ENCODE data around the gene IER2. TPM values are rescaled to one million over a fixed set of nuclear protein-coding genes. Genes with fewer than 3 reads are reported as not detected.

The IER2 gene
- total RNA-seq, 2 experiments from 2014 or later: 120 to 123 TPM

DNA sequence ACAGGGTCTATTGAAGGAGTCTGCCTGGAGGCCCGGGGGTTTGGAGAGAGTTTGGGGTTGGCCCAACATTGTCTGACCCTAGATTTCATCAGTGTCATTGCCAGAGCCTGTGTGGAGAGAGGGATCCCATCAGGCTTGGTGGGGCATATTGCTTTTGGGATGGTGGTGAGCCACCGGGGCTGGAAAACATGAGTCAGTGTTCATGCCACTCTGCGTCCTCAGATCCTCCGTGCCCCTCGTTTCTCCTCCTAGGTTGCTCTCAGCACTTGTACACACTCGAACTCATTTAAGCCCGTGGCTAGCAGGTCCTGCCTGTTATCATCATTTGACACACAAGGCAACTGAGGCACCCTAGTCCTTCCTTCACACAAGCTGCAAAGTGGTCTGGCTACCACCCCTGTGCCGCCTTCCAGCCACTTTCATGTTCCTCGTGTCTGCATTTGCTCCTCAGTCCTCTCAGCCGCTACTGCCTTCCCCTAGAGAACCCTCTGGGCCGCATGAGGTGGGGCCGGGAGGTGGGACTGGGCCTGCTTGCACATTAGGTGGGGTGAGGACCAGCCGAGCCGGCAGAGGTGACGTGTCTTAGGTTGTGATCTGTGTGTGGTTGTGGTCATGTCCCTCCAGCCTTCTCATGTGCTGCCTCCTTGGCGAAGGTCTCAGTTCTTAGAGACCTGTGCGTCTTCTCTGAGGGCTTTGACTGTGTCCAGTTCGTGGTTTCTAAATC lies 28.5 kb upstream of the IER2 start:
- no peak overlapping the region for H3K4me3 Mint-ChIP-seq
- no peaks in the 10 kb centered on the region for H3K27me3 Mint-ChIP-seq (ENCODE audit: low read depth)
- H3K4me1 Mint-ChIP-seq (ENCODE audit: low read depth): peaks cover 38% of the 10 kb centered on the region
- peaks cover 3% of the 10 kb centered on the region for H3K36me3 Mint-ChIP-seq (ENCODE audit: low read depth)
- H3K9me3 Mint-ChIP-seq: no peaks in the 10 kb centered on the region
- intact Hi-C loops (cut with micrococcal nuclease): no loop called here
- H3K27ac Mint-ChIP-seq: no peak overlapping the region
- DNase-seq: no peak
- CTCF ChIA-PET: no interaction called here

DNA sequence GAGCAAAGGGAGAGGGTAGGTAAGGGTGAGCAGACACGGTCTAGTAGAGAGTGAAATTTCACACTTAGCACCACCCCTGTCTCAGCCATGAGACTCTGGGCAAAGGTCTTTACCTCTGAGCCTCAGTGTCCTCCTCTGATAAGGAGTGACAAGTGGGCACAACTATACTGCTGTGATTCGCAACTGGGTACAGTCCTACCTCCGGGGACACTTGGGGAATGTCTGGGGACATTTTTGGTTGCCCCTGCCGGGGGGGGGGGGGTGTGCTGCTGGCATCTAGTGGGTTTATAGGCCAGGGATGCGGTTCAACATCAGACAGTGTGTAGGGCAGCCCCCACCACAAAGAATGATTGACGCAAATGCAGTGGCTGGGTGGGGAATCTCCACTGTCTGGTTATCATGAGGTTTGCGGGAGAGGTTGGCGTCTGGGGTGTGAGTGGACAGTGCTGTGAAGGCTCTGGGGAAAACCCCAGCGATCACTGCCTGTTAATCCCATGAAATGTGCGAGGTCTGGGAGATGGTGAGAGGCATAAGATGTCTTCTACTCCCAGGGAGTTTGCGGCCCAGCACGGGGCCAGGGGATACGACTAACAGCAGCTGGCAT lies 27.8 kb upstream of the IER2 start:
- Mint-ChIP-seq H3K4me3 (no peak overlapping the region), H3K9me3 (no peaks in the 10 kb centered on the region), H3K27ac (no peak overlapping the region), H3K4me1 (ENCODE audit: low read depth) (peaks cover 38% of the 10 kb centered on the region), H3K27me3 (ENCODE audit: low read depth) (no peaks in the 10 kb centered on the region), H3K36me3 (ENCODE audit: low read depth) (peaks cover 5% of the 10 kb centered on the region)
- DNase-seq: no peak
- CTCF ChIA-PET: interaction anchor here (0.6 kb wide), 1 partner anchor 154 kb away, joined by 3 read pairs; no protein-coding TSS in a partner anchor
- intact Hi-C loops (cut with micrococcal nuclease): no loop called here

DNA sequence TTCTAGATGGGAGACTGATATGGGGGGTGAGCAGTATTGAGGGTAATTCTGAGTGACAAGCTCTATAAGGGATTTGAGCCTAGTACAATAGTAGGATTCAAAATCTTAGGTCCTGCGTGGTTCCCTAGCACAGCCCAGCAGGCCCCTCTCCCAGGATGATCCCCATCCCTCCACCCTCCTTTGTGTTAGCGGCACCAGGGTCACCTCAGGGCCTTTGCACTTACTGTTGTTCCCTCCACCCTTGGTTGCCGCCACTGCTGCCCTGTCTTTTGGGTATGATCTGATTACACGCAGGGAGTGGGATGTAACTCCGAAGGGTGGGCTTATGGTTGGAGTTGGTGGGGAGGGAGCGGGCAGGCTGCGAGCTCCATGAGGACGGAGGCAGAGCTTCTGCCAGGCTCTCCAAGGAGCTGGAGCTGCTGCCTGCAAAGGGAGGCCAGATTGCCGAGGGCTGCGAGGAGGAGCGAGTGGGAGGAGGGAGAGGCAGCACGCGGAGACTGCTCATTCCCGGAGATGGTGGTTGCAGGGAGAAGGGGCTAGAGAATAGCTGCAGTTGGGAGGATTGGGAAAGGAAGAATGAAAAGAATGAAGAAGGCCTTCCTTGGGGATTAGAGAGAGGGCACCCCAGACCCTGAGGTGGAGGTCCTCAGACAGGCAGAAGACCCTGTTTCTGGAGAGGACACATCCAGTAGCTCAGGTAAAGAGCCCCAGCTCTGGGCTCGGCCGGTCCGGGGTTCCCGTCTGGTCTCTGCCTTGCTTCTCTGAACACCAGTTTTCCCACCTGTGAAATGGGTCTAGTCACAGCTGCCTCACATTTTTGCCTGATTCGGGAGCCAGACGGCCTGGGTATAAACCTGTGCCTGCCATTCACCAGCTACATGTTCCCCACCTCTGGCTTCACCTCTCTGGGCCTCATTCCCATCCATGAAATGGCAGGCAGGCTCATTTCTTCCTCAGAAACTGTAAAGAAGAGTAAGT lies 26.9 kb upstream of the IER2 start:
- CTCF ChIA-PET: interaction anchor here (0.6 kb wide), 1 partner anchor 155 kb away, joined by 3 read pairs; no protein-coding TSS in a partner anchor
- peaks cover 43% of the 10 kb centered on the region for H3K4me1 Mint-ChIP-seq (ENCODE audit: low read depth)
- no peaks in the 10 kb centered on the region for H3K27me3 Mint-ChIP-seq (ENCODE audit: low read depth)
- intact Hi-C loops (cut with micrococcal nuclease): no loop called here
- H3K4me3 Mint-ChIP-seq: no peak overlapping the region
- no peaks in the 10 kb centered on the region for H3K9me3 Mint-ChIP-seq
- no peak for DNase-seq
- no peak overlapping the region for H3K27ac Mint-ChIP-seq
- H3K36me3 Mint-ChIP-seq (ENCODE audit: low read depth): peaks cover 5% of the 10 kb centered on the region

DNA sequence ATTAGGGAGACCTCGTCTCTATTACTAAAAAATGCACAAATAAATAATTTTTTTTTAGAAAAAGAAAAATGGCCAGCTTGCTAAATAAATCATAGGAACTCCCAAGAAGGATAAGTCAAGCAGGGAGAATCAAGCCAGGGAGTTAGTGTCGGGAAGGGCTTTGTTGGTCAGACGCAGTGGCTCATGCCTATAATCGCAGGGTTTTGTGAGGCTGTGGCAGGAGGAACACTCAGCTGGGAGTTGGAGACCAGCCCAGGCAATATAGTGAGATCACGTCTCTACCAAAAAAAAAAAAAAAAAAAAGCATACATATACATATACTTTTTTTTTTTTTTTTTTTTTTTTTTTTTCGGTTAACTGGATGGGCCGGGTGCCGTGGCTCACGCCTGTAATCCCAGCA lies 23.2 kb upstream of the IER2 start:
- H3K9me3 Mint-ChIP-seq: no peaks in the 10 kb centered on the region
- no peaks in the 10 kb centered on the region for H3K27me3 Mint-ChIP-seq (ENCODE audit: low read depth)
- H3K27ac Mint-ChIP-seq: no peak overlapping the region
- CTCF ChIA-PET: no interaction called here
- intact Hi-C loops (cut with micrococcal nuclease): no loop called here
- H3K4me1 Mint-ChIP-seq (ENCODE audit: low read depth): peaks cover 27% of the 10 kb centered on the region
- no peak overlapping the region for H3K4me3 Mint-ChIP-seq
- DNase-seq: no peak
- H3K36me3 Mint-ChIP-seq (ENCODE audit: low read depth): peaks cover 8% of the 10 kb centered on the region

DNA sequence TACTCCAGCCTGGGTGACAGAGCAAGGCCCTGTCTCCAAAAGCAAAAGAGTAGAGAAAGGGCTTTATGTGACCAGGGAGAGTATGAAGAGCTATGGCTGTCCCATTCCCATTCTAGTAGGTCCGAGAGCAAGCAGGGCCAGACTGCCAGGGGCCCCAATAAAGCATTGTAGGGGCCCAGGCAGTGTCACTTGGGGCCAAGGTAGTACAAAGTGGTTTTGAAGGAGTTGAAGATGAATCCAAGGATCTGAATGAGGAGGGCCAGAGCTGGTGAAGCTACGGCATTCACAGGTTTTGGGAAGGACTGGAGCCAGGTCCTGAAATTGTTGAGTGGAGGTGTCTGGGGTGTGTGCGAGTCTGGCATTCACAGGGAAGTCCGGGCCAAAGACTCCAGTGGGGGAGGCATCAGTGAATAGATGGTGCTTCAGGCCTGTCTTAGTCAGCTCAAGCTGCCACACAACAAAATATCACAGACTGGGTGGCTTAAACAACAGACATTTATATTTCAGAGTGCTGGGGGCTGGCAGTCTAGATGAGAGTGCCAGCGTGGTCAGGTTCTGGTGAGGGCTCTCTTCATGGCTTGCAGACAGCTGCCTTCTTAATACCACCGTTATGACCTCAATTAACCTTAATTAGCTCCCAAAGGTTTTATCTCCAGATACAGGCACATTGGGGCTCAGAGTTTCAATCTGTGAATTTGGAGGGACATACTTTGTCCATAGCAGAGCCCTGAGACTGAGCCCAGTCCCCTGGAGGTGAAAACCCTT lies 22.2 kb upstream of the IER2 start:
- Mint-ChIP-seq H3K4me1 (ENCODE audit: low read depth) (peaks cover 34% of the 10 kb centered on the region), H3K27ac (no peak overlapping the region), H3K9me3 (no peaks in the 10 kb centered on the region), H3K36me3 (ENCODE audit: low read depth) (peaks cover 8% of the 10 kb centered on the region), H3K27me3 (ENCODE audit: low read depth) (no peaks in the 10 kb centered on the region), H3K4me3 (no peak overlapping the region)
- DNase-seq: no peak
- CTCF ChIA-PET: interaction anchor here (0.6 kb wide), 1 partner anchor 32 kb away, joined by 4 read pairs; no protein-coding TSS in a partner anchor
- intact Hi-C loops (cut with micrococcal nuclease): no loop called here

DNA sequence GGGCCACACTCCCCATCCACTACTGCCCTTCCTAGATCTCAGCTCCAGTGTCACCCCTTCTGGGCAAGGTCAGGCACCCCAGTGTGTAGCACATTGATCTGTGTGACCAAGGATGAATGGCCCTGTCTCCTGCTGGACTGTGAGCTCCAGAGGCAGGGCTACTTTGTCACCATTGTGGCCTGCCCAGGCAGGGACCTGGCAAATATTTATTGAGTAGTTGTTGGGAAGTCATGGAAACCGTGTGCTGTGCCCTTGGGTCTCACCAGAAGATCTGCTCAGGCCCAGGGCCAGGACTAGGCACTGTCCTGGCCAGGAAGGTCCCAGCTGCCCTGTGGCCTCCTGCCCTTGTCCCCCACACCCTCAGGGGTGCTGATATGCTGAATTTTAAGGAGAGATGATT lies 21.6 kb upstream of the IER2 start:
- no peak overlapping the region for H3K4me3 Mint-ChIP-seq
- intact Hi-C loops (cut with micrococcal nuclease): no loop called here

DNA sequence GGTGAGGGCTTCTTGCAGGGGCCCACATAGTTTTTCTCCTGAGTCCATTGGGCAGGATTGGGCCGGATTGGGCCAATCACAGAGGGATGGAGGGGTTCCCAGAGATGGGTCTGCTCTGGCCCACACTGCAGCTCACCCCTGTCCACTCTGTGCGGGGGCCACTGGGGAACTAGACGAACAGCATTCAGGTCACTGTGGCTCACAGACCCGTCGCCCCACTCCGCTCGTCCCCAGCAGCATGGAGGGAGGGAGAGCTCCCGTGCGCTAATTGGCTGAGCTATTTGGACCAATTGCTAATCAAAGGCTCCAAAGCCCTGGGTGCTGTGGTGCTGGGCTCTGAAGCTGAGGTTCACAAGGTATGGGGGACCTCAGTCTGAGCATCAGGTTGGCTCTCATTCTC lies 20.8 kb upstream of the IER2 start:
- peaks cover 39% of the 10 kb centered on the region for H3K4me1 Mint-ChIP-seq (ENCODE audit: low read depth)
- no peak for DNase-seq
- intact Hi-C loops (cut with micrococcal nuclease): no loop called here
- no peak overlapping the region for H3K27ac Mint-ChIP-seq
- no peak overlapping the region for H3K4me3 Mint-ChIP-seq
- peaks cover 8% of the 10 kb centered on the region for H3K36me3 Mint-ChIP-seq (ENCODE audit: low read depth)
- no peaks in the 10 kb centered on the region for H3K27me3 Mint-ChIP-seq (ENCODE audit: low read depth)
- CTCF ChIA-PET: interaction anchor here (1.3 kb wide), 1 partner anchor 164 kb away, joined by 4 read pairs; no protein-coding TSS in a partner anchor
- no peaks in the 10 kb centered on the region for H3K9me3 Mint-ChIP-seq

More for the DNA sequence above, 21.6 kb upstream of the IER2 start:
- H3K36me3 Mint-ChIP-seq (ENCODE audit: low read depth): peaks cover 8% of the 10 kb centered on the region
- CTCF ChIA-PET: interaction anchor here (1.3 kb wide), 1 partner anchor 163 kb away, joined by 4 read pairs; no protein-coding TSS in a partner anchor
- peak overlapping the region; percentile 37 for H3K27ac Mint-ChIP-seq
- DNase-seq: no peak
- peaks cover 39% of the 10 kb centered on the region for H3K4me1 Mint-ChIP-seq (ENCODE audit: low read depth)
- no peaks in the 10 kb centered on the region for H3K9me3 Mint-ChIP-seq
- no peaks in the 10 kb centered on the region for H3K27me3 Mint-ChIP-seq (ENCODE audit: low read depth)

DNA sequence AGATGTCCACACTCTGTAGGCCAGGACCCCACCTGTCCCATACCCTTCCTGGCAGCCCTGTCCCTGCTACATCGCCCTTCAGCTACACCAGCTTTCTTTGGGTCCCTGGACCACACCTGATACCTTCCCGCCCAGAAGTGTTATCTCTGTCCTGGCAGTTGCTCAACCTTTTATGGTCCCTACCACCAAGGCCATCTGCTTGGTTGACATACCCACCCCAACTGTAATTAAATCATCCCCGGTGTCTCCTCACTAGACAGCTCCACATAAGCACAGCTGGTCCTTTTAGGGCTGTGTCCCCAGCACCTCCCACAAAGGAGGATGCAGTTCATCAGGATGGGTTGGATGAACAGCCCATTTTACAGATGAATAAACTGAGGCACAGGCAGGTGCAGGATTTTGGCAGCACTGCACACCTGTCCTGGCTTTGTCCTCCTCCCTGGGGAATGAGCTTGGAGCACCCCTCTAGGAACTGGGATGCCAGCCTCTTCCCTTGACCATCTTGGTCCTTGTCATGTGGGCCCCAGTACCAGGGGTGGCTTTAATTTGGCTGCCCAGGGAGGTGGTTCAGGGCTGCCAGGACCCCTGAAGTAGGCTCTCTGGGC lies 19.2 kb upstream of the IER2 start:
- CTCF ChIA-PET: no interaction called here
- Mint-ChIP-seq H3K27ac (peak overlapping the region; percentile 70), H3K4me1 (ENCODE audit: low read depth) (peaks cover 39% of the 10 kb centered on the region), H3K4me3 (no peak overlapping the region), H3K9me3 (no peaks in the 10 kb centered on the region), H3K36me3 (ENCODE audit: low read depth) (peaks cover 7% of the 10 kb centered on the region), H3K27me3 (ENCODE audit: low read depth) (no peaks in the 10 kb centered on the region)
- intact Hi-C loops (cut with micrococcal nuclease): no loop called here
- DNase-seq: no peak

DNA sequence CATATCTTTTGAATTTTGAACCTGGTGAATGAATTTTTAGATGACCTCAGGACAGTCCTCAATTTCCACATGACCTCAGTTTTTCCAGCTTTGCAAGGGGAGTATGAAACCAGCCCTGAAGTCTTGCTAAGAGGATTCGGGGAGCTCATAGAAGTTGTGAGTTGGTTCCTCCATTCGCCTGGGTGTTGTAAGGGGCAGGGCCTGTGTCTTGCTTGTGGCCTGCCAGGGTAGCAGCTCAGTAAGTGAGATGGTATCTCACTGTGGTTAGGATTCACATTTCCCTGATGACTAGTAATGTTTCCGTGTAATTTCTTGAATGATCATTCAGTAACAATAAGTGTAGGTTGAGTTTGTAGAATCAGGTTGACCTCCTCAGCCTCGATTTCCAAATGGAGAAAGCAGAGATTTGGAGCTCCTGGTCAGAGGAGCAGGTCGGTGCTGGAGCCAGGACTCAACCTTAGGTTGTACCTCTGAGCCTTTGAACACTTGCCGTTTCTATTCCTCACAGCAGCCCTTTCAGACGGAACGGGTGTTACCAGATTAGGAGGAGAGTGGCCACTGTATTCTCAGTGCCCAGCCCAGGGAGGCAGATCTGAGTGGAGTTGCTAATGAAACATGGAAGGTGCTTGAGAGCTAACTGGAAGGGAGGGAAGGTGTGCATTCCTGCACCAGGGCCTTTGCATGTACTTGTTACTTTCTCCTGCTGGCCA lies 17.6 kb upstream of the IER2 start:
- H3K9me3 Mint-ChIP-seq: no peaks in the 10 kb centered on the region
- CTCF ChIA-PET: interaction anchor here (0.6 to 1.4 kb wide), 3 partner anchors 24 to 33 kb away, joined by 3 to 4 read pairs (median 4); no protein-coding TSS in a partner anchor
- peaks cover 38% of the 10 kb centered on the region for H3K4me1 Mint-ChIP-seq (ENCODE audit: low read depth)
- DNase-seq: peak; percentile 51
- peak overlapping the region; percentile 79 for H3K27ac Mint-ChIP-seq
- H3K27me3 Mint-ChIP-seq (ENCODE audit: low read depth): no peaks in the 10 kb centered on the region
- peaks cover 8% of the 10 kb centered on the region for H3K36me3 Mint-ChIP-seq (ENCODE audit: low read depth)
- intact Hi-C loops (cut with micrococcal nuclease): no loop called here
- no peak overlapping the region for H3K4me3 Mint-ChIP-seq

DNA sequence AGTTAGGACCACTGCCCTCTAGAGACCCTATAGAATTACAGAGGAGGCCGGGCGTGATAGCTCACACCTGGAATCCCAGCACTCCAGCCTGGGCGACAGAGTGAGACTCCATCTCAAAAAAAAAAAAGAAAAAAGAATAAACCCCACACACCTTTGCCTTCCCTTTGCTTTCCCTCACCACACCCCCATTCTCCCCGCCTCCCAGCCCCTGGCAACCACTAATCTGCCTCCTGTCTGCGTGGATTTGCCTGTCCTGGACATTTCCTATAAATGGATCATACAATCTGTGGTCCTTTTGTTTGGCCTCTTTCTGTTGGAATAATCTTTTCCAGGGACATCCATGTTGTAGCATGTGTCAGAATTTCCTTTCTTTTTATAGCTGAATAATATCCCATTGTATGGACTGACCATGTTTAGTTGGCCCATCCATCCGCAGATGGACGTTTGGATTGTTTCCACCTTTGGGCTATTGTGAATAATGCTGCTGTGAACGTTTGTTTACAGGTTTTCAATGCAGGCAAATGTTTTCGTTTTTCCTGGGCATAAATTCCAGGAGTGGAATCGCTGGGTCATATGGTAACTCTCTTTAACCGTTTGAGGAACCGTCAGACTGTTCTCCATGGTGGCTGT lies 16.9 kb upstream of the IER2 start:
- no peaks in the 10 kb centered on the region for H3K9me3 Mint-ChIP-seq
- H3K4me3 Mint-ChIP-seq: no peak overlapping the region
- no peaks in the 10 kb centered on the region for H3K27me3 Mint-ChIP-seq (ENCODE audit: low read depth)
- H3K27ac Mint-ChIP-seq: peak overlapping the region; percentile 79
- DNase-seq: no peak
- H3K4me1 Mint-ChIP-seq (ENCODE audit: low read depth): peaks cover 34% of the 10 kb centered on the region
- peaks cover 8% of the 10 kb centered on the region for H3K36me3 Mint-ChIP-seq (ENCODE audit: low read depth)
- CTCF ChIA-PET: interaction anchor here (1.4 kb wide), 1 partner anchor 29 kb away, joined by 4 read pairs; no protein-coding TSS in a partner anchor
- intact Hi-C loops (cut with micrococcal nuclease): no loop called here
